OCI-LY7 (cell line): ENCODE measurements around the gene IFNL2. TPM values are rescaled to one million over a fixed set of nuclear protein-coding genes. Genes with fewer than 3 reads are reported as not detected.

ENCODE experiments used
- BruUV-seq: library from RNA; stranded (reverse); fragments of 400-500 nt; replicated peaks from 2 replicates; lab custom pipeline; 2021; lab: Mats Ljungman, UMichigan
- CTCF ChIA-PET: fragments of 300-600 bp; sonication (Branson Sonifier 250); formaldehyde crosslinking; loops from one replicate; lab custom pipeline; 2022; ENCODE audit warnings: antibody characterized with exemption; ENCODE audit not compliant: unreplicated experiment; lab: Charles Lee
- POLR2A ChIA-PET: fragments of 300-600 bp; sonication (Branson Sonifier 250); formaldehyde crosslinking; loops from one replicate; lab custom pipeline; 2022; ENCODE audit warnings: antibody characterized with exemption; lab: Charles Lee
- DNase-seq: peaks from one replicate; pipeline ENCODE4 v3.0.0-alpha.2; 2015; ENCODE audit warnings: low spot score
- H2AFZ ChIP-seq: fragments of 200-600 bp; sonication (generic), shearing (Covaris generic); 2 replicates; pipeline ENCODE4 v1.6.1; 2014; ENCODE audit warnings: mild to moderate bottlenecking, antibody characterized with exemption, low read length, moderate library complexity
- H3K27ac ChIP-seq: fragments of 200-600 bp; sonication (generic); 2 replicates; pipeline ENCODE4 v1.5.1; 2014; ENCODE audit warnings: mixed run types, low read depth, mild to moderate bottlenecking, moderate library complexity, low read length, inconsistent platforms; ENCODE audit not compliant: poor library complexity, severe bottlenecking
- H3K36me3 ChIP-seq: fragments of 200-600 bp; sonication (generic); 2 replicates; pipeline ENCODE4 v1.6.1; 2014; ENCODE audit warnings: mild to moderate bottlenecking, antibody characterized with exemption, low read length, moderate library complexity, mixed read lengths; ENCODE audit not compliant: insufficient read depth
- H3K4me1 ChIP-seq: fragments of 200-600 bp; sonication (generic); 2 replicates; pipeline ENCODE4 v1.5.1; 2014; ENCODE audit warnings: mild to moderate bottlenecking, low read length; ENCODE audit not compliant: insufficient read depth, poor library complexity, severe bottlenecking
- H3K4me2 ChIP-seq: fragments of 200-600 bp; sonication (generic); 2 replicates; pipeline ENCODE4 v1.6.1; 2014; ENCODE audit warnings: mild to moderate bottlenecking, low read length
- H3K4me3 ChIP-seq: fragments of 200-600 bp; sonication (generic); 2 replicates; pipeline ENCODE4 v1.5.1; 2014; ENCODE audit warnings: mild to moderate bottlenecking, low read depth, low read length; ENCODE audit not compliant: poor library complexity, severe bottlenecking
- H3K79me2 ChIP-seq: fragments of 200-600 bp; sonication (generic); 2 replicates; pipeline ENCODE4 v1.6.1; 2016; ENCODE audit warnings: low read depth, mild to moderate bottlenecking, low read length, moderate library complexity, mixed read lengths; ENCODE audit not compliant: insufficient read depth
- H3K9me2 ChIP-seq: fragments of 200-600 bp; sonication (generic); 2 replicates; pipeline ENCODE4 v1.6.1; 2016; ENCODE audit warnings: mild to moderate bottlenecking, low read length, mixed read lengths; ENCODE audit not compliant: insufficient read depth
- H3K9me3 ChIP-seq: fragments of 200-600 bp; sonication (generic); 2 replicates; pipeline ENCODE4 v1.6.1; 2014; ENCODE audit warnings: mild to moderate bottlenecking, mixed run types, low read length, mixed read lengths
- H4K20me1 ChIP-seq: fragments of 200-600 bp; sonication (generic); 2 replicates; pipeline ENCODE4 v1.6.1; 2014; ENCODE audit warnings: mild to moderate bottlenecking, antibody characterized with exemption, low read length, moderate library complexity, mixed read lengths; ENCODE audit not compliant: insufficient read depth
- CTCF ChIP-seq: fragments of 200-600 bp; sonication (generic); conservative IDR thresholded peaks from 2 replicates; pipeline ENCODE4 v1.5.1; 2014; ENCODE audit warnings: mild to moderate bottlenecking, antibody characterized with exemption, low read length, moderate library complexity, mixed read lengths
- EZH2phosphoT487 ChIP-seq: fragments of 200-600 bp; sonication (generic); IDR thresholded peaks from 2 replicates; pipeline ENCODE4 v1.6.1; 2018; ENCODE audit warnings: low read depth, borderline replicate concordance, mild to moderate bottlenecking, mixed run types, antibody characterized with exemption, low read length, moderate library complexity, mixed read lengths
- intact Hi-C: fragments of 100-400 bp; cut with micrococcal nuclease; formaldehyde crosslinking; loops from one replicate; pipeline ENCODE4 v1.10.0; 2022; ENCODE audit not compliant: unreplicated experiment
- total RNA-seq, 2 experiments: library from RNA; depleted of rRNA in 1 of 2; stranded (reverse); fragments of >200 nt in 1 of 2; shearing (Covaris generic) in 1 of 2; gene quantifications; 2 replicates each; pipeline ENCODE4 v1.2.3, GENCODE V29; 2014 to 2022

Gene IFNL2
- total RNA-seq, 2 experiments from 2014 or later = not detected

GRCh38 chr19:39297931-39298634 lies 29.9 kb downstream of the IFNL2 start:
- H2AFZ ChIP-seq = no peak overlapping the region
- H3K9me3 ChIP-seq = no peaks in the 10 kb centered on the region
- intact Hi-C loops = no loop called here
- no TSS peak for BruUV-seq
- ChIA-PET CTCF (no interaction called here), POLR2A (no interaction called here)
- no peaks in the 10 kb centered on the region for H4K20me1 ChIP-seq
- H3K4me1 ChIP-seq = no peaks in the 10 kb centered on the region
- no peaks in the 10 kb centered on the region for H3K9me2 ChIP-seq
- no peaks in the 10 kb centered on the region for H3K36me3 ChIP-seq
- H3K4me3 ChIP-seq = no peak overlapping the region
- no peak overlapping the region for H3K27ac ChIP-seq
- TF ChIP-seq CTCF = no peak
- TF ChIP-seq EZH2phosphoT487 = no peak
- no peak for DNase-seq
- no peaks in the 10 kb centered on the region for H3K79me2 ChIP-seq
- H3K4me2 ChIP-seq = no peak overlapping the region

DNA sequence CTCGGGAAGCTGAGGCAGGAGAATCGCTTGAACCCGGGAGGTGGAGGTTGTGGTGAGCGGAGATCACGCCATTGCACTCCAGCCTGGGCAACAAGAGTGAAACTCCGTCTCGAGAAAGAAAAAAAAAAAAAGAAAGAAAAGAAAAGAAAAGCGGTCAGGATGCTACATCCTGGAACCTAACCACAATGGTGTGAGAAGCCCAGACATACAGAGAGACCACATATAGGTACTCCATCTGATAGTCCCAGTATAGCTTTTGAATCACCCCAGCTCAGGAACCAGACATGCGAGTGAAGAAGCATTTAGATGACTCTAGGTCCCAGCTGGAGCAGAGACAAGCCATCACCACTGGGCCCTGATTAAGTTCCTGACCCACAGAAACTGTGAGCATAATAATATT lies 31.2 kb downstream of the IFNL2 start:
- Histone ChIP-seq H3K4me3 (no peak overlapping the region), H3K4me1 (no peaks in the 10 kb centered on the region), H3K27ac (no peak overlapping the region), H3K9me2 (no peaks in the 10 kb centered on the region), H3K36me3 (no peaks in the 10 kb centered on the region), H3K4me2 (no peak overlapping the region), H3K9me3 (no peaks in the 10 kb centered on the region), H2AFZ (no peak overlapping the region), H3K79me2 (no peaks in the 10 kb centered on the region), H4K20me1 (no peaks in the 10 kb centered on the region)
- ChIA-PET CTCF (no interaction called here), POLR2A (no interaction called here)
- intact Hi-C loops = no loop called here
- TF ChIP-seq EZH2phosphoT487 (no peak), CTCF (no peak)
- no TSS peak for BruUV-seq
- DNase-seq = no peak

DNA sequence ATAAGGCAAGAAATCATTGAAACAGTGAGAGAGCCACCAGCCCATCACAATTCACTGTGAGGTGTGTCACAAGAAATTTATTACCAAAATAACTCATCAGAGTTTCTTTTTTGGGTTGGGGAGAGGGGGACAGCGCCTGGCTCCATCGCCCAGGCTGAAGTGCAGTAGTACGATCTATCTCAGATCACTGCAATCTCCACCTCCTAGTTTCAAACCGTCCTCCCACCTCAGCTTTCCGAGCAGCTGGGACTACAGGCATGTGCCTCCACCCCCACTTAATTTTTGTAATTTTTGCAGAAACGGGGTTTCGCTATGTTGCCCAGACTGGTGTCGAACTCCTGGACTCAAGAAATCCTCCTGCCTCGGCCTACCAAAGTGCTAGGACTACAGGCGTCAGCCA lies 31.6 kb downstream of the IFNL2 start:
- Histone ChIP-seq H3K27ac (no peak overlapping the region), H2AFZ (no peak overlapping the region), H3K9me2 (no peaks in the 10 kb centered on the region), H4K20me1 (no peaks in the 10 kb centered on the region), H3K4me1 (no peaks in the 10 kb centered on the region), H3K9me3 (no peaks in the 10 kb centered on the region), H3K79me2 (no peaks in the 10 kb centered on the region), H3K4me3 (no peak overlapping the region), H3K36me3 (no peaks in the 10 kb centered on the region), H3K4me2 (no peak overlapping the region)
- ChIA-PET POLR2A (no interaction called here), CTCF (no interaction called here)
- intact Hi-C loops = no loop called here
- TF ChIP-seq CTCF = no peak
- no peak for TF ChIP-seq EZH2phosphoT487
- no TSS peak for BruUV-seq
- no peak for DNase-seq
